Ishikawa (cell line): ENCODE results near the gene HOXB3.

Experiments
- CEBPB ChIP-seq: IDR thresholded peaks from 2 replicates; pipeline ENCODE4 v1.6.1; 2012
- CREB1 ChIP-seq: IDR thresholded peaks from 2 replicates; pipeline ENCODE4 v1.6.1; 2012; ENCODE audit warnings: low read depth
- EGR1 ChIP-seq: IDR thresholded peaks from 2 replicates; pipeline ENCODE4 v1.6.1; 2012
- EP300 ChIP-seq: IDR thresholded peaks from 2 replicates; pipeline ENCODE4 v1.6.1; 2012; ENCODE audit warnings: borderline replicate concordance
- FOXM1 ChIP-seq: IDR thresholded peaks from 2 replicates; pipeline ENCODE4 v1.6.1; 2012; ENCODE audit warnings: low read depth, borderline replicate concordance
- NFIC ChIP-seq: IDR thresholded peaks from 2 replicates; pipeline ENCODE4 v1.6.1; 2012
- RAD21 ChIP-seq: IDR thresholded peaks from 2 replicates; pipeline ENCODE4 v1.6.1; 2012; ENCODE audit warnings: low read depth
- REST ChIP-seq: IDR thresholded peaks from 2 replicates; pipeline ENCODE4 v1.6.1; 2012; ENCODE audit warnings: low read depth, mild to moderate bottlenecking
- TAF1 ChIP-seq: IDR thresholded peaks from 2 replicates; pipeline ENCODE4 v1.6.1; 2012; ENCODE audit warnings: low read depth, mild to moderate bottlenecking
- TCF12 ChIP-seq: IDR thresholded peaks from 2 replicates; pipeline ENCODE4 v1.6.1; 2012; ENCODE audit warnings: low read depth
- TEAD4 ChIP-seq: IDR thresholded peaks from 2 replicates; pipeline ENCODE4 v1.6.1; 2012
- YY1 ChIP-seq: IDR thresholded peaks from 2 replicates; pipeline ENCODE4 v1.6.1; 2012; ENCODE audit warnings: low read depth
- ZBTB7A ChIP-seq: IDR thresholded peaks from 2 replicates; pipeline ENCODE4 v1.6.1; 2012; ENCODE audit warnings: low read depth
- TF ChIP-seq, protein P1 (sequence below): IDR thresholded peaks from 2 replicates; pipeline ENCODE4 v1.6.1; 2012
- TF ChIP-seq, protein P2 (sequence below): IDR thresholded peaks from 2 replicates; pipeline ENCODE4 v1.6.1; 2012

HOXB3 gene

DNA sequence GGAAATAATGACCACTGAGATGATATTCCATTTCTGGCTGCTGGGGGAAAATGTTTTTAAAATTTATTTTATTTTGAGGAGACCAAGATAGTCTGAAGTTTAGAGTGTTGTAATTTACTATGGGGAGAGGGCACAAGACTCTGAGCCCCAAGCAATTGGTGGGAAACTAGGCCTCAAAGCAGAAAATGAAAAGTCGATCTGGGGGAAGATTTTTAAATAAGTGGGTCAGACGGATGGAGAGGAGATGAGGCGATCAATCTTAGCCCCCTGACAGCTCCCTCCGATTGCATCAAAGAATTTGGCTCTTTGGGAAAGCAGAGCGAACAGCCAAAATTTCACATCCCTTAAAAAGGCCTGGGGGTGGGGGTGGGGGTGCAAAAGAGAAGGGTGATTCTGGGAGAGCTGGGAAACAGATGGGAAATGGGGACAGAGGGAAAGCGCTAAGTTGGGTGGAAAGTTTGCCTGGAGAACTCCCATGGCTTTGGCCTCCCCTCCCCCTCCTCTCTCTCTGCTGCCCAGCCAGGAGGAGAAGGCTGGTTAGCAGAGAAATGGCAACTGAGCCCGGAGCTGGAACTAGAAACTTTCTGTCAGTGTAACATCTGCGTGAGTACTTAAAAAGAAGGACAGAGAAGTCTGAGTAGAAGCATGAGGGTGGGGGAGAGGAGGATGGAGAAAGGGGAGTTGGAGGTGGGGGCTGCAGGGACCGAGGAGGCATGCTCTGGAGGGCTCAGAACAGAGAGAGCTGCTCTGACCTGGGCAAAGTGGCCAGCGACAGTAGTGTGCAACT, 43.7 kb downstream of the HOXB3 start:
- TF ChIP-seq EP300 (no peak), EGR1 (no peak), FOXM1 (no peak), ZBTB7A (no peak), TCF12 (no peak)

DNA sequence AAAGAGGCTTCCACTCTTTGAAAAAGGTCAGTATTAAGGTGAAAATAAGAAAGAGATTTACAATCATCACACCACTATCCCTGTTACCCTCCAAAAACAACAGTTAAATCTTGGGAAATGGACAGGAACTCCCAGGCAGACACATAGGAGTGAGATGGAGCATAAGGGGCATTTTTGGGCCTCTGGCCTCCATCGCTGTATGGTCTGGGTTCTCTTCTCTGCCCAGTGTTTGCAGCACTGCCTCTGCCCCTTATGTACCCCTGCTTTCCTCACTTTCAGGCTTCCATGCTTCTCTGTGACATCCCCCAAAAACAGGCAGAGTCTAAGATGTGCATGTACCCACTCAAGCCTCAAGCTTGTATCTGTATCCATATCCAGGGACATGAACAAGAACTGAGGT, 44.5 kb downstream of the HOXB3 start:
- TF ChIP-seq FOXM1, result no peak
- TF ChIP-seq CREB1, result no peak

- TF ChIP-seq REST, result no peak
- no peak for TF ChIP-seq CREB1
- TF ChIP-seq FOXM1, result no peak
- TF ChIP-seq CEBPB, result no peak
- TF ChIP-seq, protein P1, sequence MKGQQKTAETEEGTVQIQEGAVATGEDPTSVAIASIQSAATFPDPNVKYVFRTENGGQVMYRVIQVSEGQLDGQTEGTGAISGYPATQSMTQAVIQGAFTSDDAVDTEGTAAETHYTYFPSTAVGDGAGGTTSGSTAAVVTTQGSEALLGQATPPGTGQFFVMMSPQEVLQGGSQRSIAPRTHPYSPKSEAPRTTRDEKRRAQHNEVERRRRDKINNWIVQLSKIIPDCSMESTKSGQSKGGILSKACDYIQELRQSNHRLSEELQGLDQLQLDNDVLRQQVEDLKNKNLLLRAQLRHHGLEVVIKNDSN, result no peak
- no peak for TF ChIP-seq TAF1
- TF ChIP-seq TCF12, result no peak
- TF ChIP-seq RAD21, result no peak
- TF ChIP-seq YY1, result no peak
- TF ChIP-seq, protein P2, sequence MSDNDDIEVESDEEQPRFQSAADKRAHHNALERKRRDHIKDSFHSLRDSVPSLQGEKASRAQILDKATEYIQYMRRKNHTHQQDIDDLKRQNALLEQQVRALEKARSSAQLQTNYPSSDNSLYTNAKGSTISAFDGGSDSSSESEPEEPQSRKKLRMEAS, result no peak
- TF ChIP-seq ZBTB7A, result no peak
- no peak for TF ChIP-seq EGR1
These were observed 45.0 kb downstream of the HOXB3 start, which contains the start of gene HOXB2 for GRCh38 chr17:48545022-48545375. HOXB2 (minus strand) TSS chr17:48545109; CDS start chr17:48544911, 198 bp downstream.

DNA sequence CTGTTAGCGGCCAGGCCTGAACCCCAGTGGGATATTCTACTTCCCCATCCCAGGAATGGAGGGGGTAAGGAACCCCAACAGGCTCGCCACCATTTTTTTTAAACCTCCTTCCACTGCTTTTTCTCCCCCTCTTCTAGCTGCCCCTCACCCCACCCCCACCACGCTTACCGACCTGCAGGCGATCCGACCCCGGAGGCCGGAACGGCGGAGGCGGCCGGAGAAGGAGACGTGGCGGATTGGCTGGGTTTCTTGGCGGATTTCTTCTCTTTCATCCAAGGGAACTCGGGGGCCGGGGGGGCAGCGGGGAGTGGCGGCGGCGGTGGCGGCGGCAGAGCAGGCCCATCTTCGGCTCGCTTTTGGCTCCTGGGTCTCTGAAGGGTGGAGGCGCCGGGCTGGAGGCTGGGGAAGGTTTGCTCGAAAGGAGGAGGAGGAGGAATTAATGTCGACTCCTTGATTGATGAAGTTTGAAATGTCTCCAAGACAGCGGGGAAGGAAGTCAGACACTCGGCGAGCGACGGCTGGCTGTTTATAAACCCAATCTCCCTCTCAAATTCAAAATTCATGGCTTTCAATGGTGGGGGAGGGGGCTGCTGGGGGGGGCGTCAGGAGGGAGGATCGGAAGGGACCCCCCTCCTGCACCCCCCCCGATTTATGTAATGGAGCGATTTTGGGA, 45.6 kb downstream of the HOXB3 start:
- TF ChIP-seq EGR1 (no peak), ZBTB7A (no peak), CREB1 (no peak), RAD21 (no peak), REST (no peak), TAF1 (no peak), EP300 (no peak), YY1 (no peak)
- TF ChIP-seq, protein P1, result no peak

- TF ChIP-seq, protein P2, result no peak
- no peak for TF ChIP-seq CREB1
- no peak for TF ChIP-seq YY1
- TF ChIP-seq FOXM1, result no peak
- TF ChIP-seq EGR1, result no peak
- no peak for TF ChIP-seq NFIC
- no peak for TF ChIP-seq TEAD4
- TF ChIP-seq REST, result no peak
- no peak for TF ChIP-seq RAD21
- no peak for TF ChIP-seq CEBPB
- no peak for TF ChIP-seq EP300
- no peak for TF ChIP-seq TAF1
- no peak for TF ChIP-seq ZBTB7A
- TF ChIP-seq TCF12, result no peak
- TF ChIP-seq, protein P1, result no peak
These were observed 46.1 kb downstream of the HOXB3 start for GRCh38 chr17:48543854-48544348.
